ENCODE results near the gene ARHGAP6. TPM values are rescaled to one million over a fixed set of nuclear protein-coding genes. Genes with fewer than 3 reads are reported as not detected.
A peak's percentile ranks its signal among the peaks of the same experiment; 100 is the strongest.

The ARHGAP6 gene
- total and polyA plus RNA-seq, 2 experiments from 2014 or later, result 0.08 to 0.54 TPM

DNA sequence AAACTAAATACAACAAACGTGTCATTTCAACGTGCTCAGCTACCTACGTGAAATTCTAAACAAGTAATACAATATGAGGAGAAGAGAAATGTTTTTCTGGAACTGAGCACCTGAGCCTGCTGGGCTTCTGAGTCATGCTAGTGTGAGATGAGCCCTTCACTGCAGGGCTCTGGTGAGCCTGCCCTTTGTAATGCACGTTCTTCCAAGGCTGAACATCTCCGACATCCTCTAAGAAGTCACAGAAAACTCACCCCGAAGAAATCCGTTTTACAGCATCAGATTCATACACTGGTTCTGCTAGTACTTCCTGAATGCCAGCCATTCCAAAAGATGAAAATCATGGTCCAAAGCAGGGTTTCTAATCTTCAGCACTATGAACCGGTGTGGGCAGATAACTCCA lies 215.4 kb downstream of the ARHGAP6 start:
- in situ Hi-C loops (cut with MboI), result no loop called here
- Histone ChIP-seq H3K79me2 (ENCODE audit: insufficient read depth) (no peaks in the 10 kb centered on the region), H4K20me1 (ENCODE audit: insufficient read depth) (no peaks in the 10 kb centered on the region), H3K4me2 (ENCODE audit: unreplicated experiment) (no peak overlapping the region), H3K9ac (no peak overlapping the region), H3K9me2 (ENCODE audit: insufficient read depth) (no peaks in the 10 kb centered on the region), H3K36me3 (ENCODE audit: low read depth) (no peaks in the 10 kb centered on the region), H3F3A (ENCODE audit: insufficient read depth) (peaks cover 5% of the 10 kb centered on the region; the same call in 1 of the 2 replicates), H3K9me3 (ENCODE audit: low read depth) (no peaks in the 10 kb centered on the region), H3K4me1 (ENCODE audit: insufficient read depth) (peaks cover 15% of the 10 kb centered on the region), H2AFZ (no peak overlapping the region), H3K27ac (no peak overlapping the region), H3K27me3 (replicated peaks; ENCODE audit: insufficient read depth) (no peaks in the 10 kb centered on the region), H3K4me3 (no peak overlapping the region)
- no peak for DNase-seq
- TF ChIP-seq EZH2 (IDR thresholded peaks at IDR 0.05; ENCODE audit: insufficient read depth, poor library complexity, severe bottlenecking) (no peak), EZH2phosphoT487 (IDR thresholded peaks at IDR 0.05; ENCODE audit: insufficient read depth, low read depth) (no peak)
- 92 to 95% methylated on average over 8 of the region's 8 CpGs for WGBS, 2 experiments (ENCODE audit: low coverage in 1 of 2, low lambda C conversion rate in 2 of 2, missing lambda C conversion rate in 2 of 2)

DNA sequence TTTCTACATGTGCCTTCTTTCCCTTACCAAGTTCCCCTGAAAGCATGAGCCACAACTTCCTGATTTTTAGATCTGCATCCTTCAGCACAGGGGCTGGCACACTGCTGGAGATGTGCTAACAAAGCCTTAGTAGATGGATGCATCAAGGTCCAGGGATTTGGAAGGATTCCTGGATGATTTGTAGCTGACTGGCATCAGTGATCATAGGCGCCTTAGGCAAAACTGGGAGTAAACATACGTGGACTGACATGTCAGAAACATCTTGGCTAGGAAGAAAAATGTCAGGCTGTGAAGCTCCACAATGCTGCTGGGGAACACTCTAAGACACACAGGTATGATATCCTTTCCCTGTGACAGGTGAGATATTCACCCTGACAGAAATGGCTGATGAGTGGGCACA lies 216.1 kb downstream of the ARHGAP6 start:
- peaks cover 15% of the 10 kb centered on the region for H3K4me1 ChIP-seq (ENCODE audit: insufficient read depth)
- TF ChIP-seq EZH2phosphoT487 (IDR thresholded peaks at IDR 0.05; ENCODE audit: insufficient read depth, low read depth), result no peak
- TF ChIP-seq EZH2 (IDR thresholded peaks at IDR 0.05; ENCODE audit: insufficient read depth, poor library complexity, severe bottlenecking), result no peak
- H3K79me2 ChIP-seq (ENCODE audit: insufficient read depth), result no peaks in the 10 kb centered on the region
- DNase-seq, result no peak
- H3K9me2 ChIP-seq (ENCODE audit: insufficient read depth), result no peaks in the 10 kb centered on the region
- H3K9ac ChIP-seq, result no peak overlapping the region
- H3K27ac ChIP-seq, result no peak overlapping the region
- H3K4me3 ChIP-seq, result no peak overlapping the region
- H3K4me2 ChIP-seq (ENCODE audit: unreplicated experiment), result no peak overlapping the region
- H3K36me3 ChIP-seq (ENCODE audit: low read depth), result no peaks in the 10 kb centered on the region
- WGBS, 2 experiments (ENCODE audit: low coverage in 1 of 2, low lambda C conversion rate in 2 of 2, missing lambda C conversion rate in 2 of 2), result 96 to 100% methylated on average over 2 of the region's 2 CpGs
- no peaks in the 10 kb centered on the region for H4K20me1 ChIP-seq (ENCODE audit: insufficient read depth)
- no peaks in the 10 kb centered on the region for H3K9me3 ChIP-seq (ENCODE audit: low read depth)
- no peaks in the 10 kb centered on the region for H3K27me3 ChIP-seq (replicated peaks; ENCODE audit: insufficient read depth)
- in situ Hi-C loops (cut with MboI), result no loop called here
- H3F3A ChIP-seq (ENCODE audit: insufficient read depth), result peaks cover 5% of the 10 kb centered on the region; the same call in 1 of the 2 replicates
- no peak overlapping the region for H2AFZ ChIP-seq

DNA sequence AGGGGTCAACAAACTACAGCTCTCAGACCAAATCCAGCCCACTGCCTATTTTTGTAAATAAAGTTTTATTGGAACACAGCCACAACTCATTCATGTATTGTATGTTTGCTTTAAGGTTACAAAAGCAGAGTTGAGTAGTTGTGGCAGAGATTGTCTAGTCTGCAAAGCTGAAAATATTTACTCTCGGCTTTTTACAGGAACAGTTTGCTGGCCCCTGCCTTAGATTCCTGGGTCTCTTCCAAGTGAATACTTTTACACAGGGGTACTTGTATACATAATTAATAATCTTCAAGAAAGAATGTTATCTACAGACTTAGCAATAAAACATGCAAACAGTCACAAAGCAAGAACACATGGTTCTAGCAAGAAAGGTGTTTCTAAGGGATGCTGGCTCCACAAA lies 218.3 kb downstream of the ARHGAP6 start:
- 86 to 88% methylated on average over 1 of the region's 1 CpG for WGBS, 2 experiments (ENCODE audit: low coverage in 1 of 2, low lambda C conversion rate in 2 of 2, missing lambda C conversion rate in 2 of 2)

DNA sequence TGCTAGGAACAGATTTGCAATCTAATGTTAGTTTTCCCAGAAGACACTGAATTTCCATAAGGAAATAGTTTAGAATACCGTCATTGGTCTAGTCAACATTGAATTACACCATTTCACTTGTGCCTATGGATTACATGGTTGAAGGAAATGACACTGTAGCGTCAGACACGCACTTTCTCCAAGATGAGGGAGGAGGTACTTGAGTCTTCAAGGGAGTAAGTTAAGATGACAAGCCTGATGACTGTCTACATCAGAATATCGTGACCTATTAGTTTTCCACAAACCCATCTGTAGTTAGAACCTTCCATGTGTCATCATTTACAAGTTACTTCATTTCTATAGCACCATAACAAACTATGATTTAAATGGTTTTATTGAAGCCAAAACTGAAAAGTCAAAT lies 218.8 kb downstream of the ARHGAP6 start:
- 75 to 76% methylated on average over 4 of the region's 4 CpGs for WGBS, 2 experiments (ENCODE audit: low coverage in 1 of 2, low lambda C conversion rate in 2 of 2, missing lambda C conversion rate in 2 of 2)
- Histone ChIP-seq H3F3A (ENCODE audit: insufficient read depth) (peaks cover 5% of the 10 kb centered on the region; the same call in 1 of the 2 replicates), H3K9ac (peak overlapping the region; percentile 39), H3K27ac (peak overlapping the region; percentile 66), H3K36me3 (ENCODE audit: low read depth) (no peaks in the 10 kb centered on the region), H3K9me2 (ENCODE audit: insufficient read depth) (no peaks in the 10 kb centered on the region), H3K27me3 (replicated peaks; ENCODE audit: insufficient read depth) (no peaks in the 10 kb centered on the region), H3K4me1 (ENCODE audit: insufficient read depth) (peaks cover 15% of the 10 kb centered on the region), H3K79me2 (ENCODE audit: insufficient read depth) (no peaks in the 10 kb centered on the region), H3K4me3 (no peak overlapping the region), H3K4me2 (ENCODE audit: unreplicated experiment) (no peak overlapping the region), H4K20me1 (ENCODE audit: insufficient read depth) (no peaks in the 10 kb centered on the region), H3K9me3 (ENCODE audit: low read depth) (no peaks in the 10 kb centered on the region), H2AFZ (no peak overlapping the region)
- TF ChIP-seq EZH2 (IDR thresholded peaks at IDR 0.05; ENCODE audit: insufficient read depth, poor library complexity, severe bottlenecking) (no peak), EZH2phosphoT487 (IDR thresholded peaks at IDR 0.05; ENCODE audit: insufficient read depth, low read depth) (no peak)
- peak; percentile 33 for DNase-seq
- in situ Hi-C loops (cut with MboI), result no loop called here

More for the DNA sequence above, 218.3 kb downstream of the ARHGAP6 start:
- no peaks in the 10 kb centered on the region for H3K79me2 ChIP-seq (ENCODE audit: insufficient read depth)
- no peaks in the 10 kb centered on the region for H3K9me3 ChIP-seq (ENCODE audit: low read depth)
- no peaks in the 10 kb centered on the region for H3K27me3 ChIP-seq (replicated peaks; ENCODE audit: insufficient read depth)
- in situ Hi-C loops (cut with MboI), result no loop called here
- no peak overlapping the region for H3K9ac ChIP-seq
- H3K27ac ChIP-seq, result no peak overlapping the region
- H3K4me3 ChIP-seq, result no peak overlapping the region
- no peak overlapping the region for H3K4me2 ChIP-seq (ENCODE audit: unreplicated experiment)
- TF ChIP-seq EZH2 (IDR thresholded peaks at IDR 0.05; ENCODE audit: insufficient read depth, poor library complexity, severe bottlenecking) (no peak), EZH2phosphoT487 (IDR thresholded peaks at IDR 0.05; ENCODE audit: insufficient read depth, low read depth) (no peak)
- H3F3A ChIP-seq (ENCODE audit: insufficient read depth), result peaks cover 5% of the 10 kb centered on the region; the same call in 1 of the 2 replicates
- H3K4me1 ChIP-seq (ENCODE audit: insufficient read depth), result peaks cover 15% of the 10 kb centered on the region
- H3K36me3 ChIP-seq (ENCODE audit: low read depth), result no peaks in the 10 kb centered on the region
- no peaks in the 10 kb centered on the region for H4K20me1 ChIP-seq (ENCODE audit: insufficient read depth)
- no peaks in the 10 kb centered on the region for H3K9me2 ChIP-seq (ENCODE audit: insufficient read depth)
- no peak overlapping the region for H2AFZ ChIP-seq
- no peak for DNase-seq

DNA sequence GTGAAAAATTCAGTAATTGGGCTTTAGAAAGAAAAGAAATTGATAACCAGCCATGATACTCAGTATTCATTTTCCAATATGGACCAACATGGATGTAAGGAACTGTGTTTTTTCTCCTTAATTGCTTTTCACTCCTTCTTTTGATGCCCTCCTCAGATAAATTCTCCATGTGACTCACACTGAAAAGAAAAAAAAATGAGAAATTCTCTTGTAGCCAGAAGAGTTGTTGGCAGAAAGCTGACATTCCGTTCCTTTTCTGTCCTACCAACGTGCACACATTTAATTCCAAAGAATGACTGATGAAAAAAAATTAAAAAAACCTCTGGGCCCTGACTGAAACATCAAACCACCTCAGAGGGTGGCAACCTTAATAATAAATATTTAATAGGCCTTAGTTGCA lies 219.4 kb downstream of the ARHGAP6 start:
- H3K9me3 ChIP-seq (ENCODE audit: low read depth), result no peaks in the 10 kb centered on the region
- peak overlapping the region; percentile 66 for H3K27ac ChIP-seq
- no peaks in the 10 kb centered on the region for H3K27me3 ChIP-seq (replicated peaks; ENCODE audit: insufficient read depth)
- no peaks in the 10 kb centered on the region for H3K9me2 ChIP-seq (ENCODE audit: insufficient read depth)
- no peaks in the 10 kb centered on the region for H4K20me1 ChIP-seq (ENCODE audit: insufficient read depth)
- H3F3A ChIP-seq (ENCODE audit: insufficient read depth), result peaks cover 5% of the 10 kb centered on the region; the same call in 1 of the 2 replicates
- H2AFZ ChIP-seq, result no peak overlapping the region
- H3K79me2 ChIP-seq (ENCODE audit: insufficient read depth), result no peaks in the 10 kb centered on the region
- H3K4me2 ChIP-seq (ENCODE audit: unreplicated experiment), result peak overlapping the region; percentile 20
- DNase-seq, result peak; percentile 76
- peaks cover 15% of the 10 kb centered on the region for H3K4me1 ChIP-seq (ENCODE audit: insufficient read depth)
- H3K36me3 ChIP-seq (ENCODE audit: low read depth), result no peaks in the 10 kb centered on the region
- peak overlapping the region; percentile 39; the same call in 1 of the 2 replicates for H3K9ac ChIP-seq
- H3K4me3 ChIP-seq, result no peak overlapping the region
- in situ Hi-C loops (cut with MboI), result no loop called here
- TF ChIP-seq EZH2 (IDR thresholded peaks at IDR 0.05; ENCODE audit: insufficient read depth, poor library complexity, severe bottlenecking) (no peak), EZH2phosphoT487 (IDR thresholded peaks at IDR 0.05; ENCODE audit: insufficient read depth, low read depth) (no peak)
- WGBS, 2 experiments (ENCODE audit: low coverage in 1 of 2, low lambda C conversion rate in 2 of 2, missing lambda C conversion rate in 2 of 2), result 0 to 2% methylated on average over 2 of the region's 2 CpGs

Data from GM23248 (cell line).